Placental epithelial cell (primary cell): Measurements from ENCODE around the gene WASF3. TPM values are rescaled to one million over a fixed set of nuclear protein-coding genes. Genes with fewer than 3 reads are reported as not detected.

Source experiments
- total RNA-seq: library from RNA; depleted of rRNA; stranded (reverse); fragments of >200 nt; gene quantifications from 2 replicates; pipeline ENCODE4 v1.2.3, GENCODE V29; 2012

Gene WASF3, protein sequence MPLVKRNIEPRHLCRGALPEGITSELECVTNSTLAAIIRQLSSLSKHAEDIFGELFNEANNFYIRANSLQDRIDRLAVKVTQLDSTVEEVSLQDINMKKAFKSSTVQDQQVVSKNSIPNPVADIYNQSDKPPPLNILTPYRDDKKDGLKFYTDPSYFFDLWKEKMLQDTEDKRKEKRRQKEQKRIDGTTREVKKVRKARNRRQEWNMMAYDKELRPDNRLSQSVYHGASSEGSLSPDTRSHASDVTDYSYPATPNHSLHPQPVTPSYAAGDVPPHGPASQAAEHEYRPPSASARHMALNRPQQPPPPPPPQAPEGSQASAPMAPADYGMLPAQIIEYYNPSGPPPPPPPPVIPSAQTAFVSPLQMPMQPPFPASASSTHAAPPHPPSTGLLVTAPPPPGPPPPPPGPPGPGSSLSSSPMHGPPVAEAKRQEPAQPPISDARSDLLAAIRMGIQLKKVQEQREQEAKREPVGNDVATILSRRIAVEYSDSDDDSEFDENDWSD
- total RNA-seq = 6.5 and 6.7 TPM in 2 replicates

GRCh38 chr13:26557393-26558073, at the start of gene WASF3:
WASF3 (plus strand) TSS chr13:26557683; CDS start chr13:26642271, 84,588 bp downstream.

Other genes starting within 250 kb of the WASF3 start
- not detected in 2 replicates for gene GPR12, start 203.1 kb downstream of the WASF3 start, total RNA-seq